Superior temporal gyrus (tissue), 1 donor: ENCODE measurements around the gene ARPC1B.
"Not testable (repeated sequence)": the region's sequence is repeated elsewhere in the genome, so short reads cannot be mapped to it uniquely, and the experiment has no call there.

Experiments
- DNase-seq: peaks from one replicate; pipeline ENCODE4 v3.0.0-alpha.2; 2016; ENCODE audit errors: extremely low spot score

The ARPC1B gene

DNA sequence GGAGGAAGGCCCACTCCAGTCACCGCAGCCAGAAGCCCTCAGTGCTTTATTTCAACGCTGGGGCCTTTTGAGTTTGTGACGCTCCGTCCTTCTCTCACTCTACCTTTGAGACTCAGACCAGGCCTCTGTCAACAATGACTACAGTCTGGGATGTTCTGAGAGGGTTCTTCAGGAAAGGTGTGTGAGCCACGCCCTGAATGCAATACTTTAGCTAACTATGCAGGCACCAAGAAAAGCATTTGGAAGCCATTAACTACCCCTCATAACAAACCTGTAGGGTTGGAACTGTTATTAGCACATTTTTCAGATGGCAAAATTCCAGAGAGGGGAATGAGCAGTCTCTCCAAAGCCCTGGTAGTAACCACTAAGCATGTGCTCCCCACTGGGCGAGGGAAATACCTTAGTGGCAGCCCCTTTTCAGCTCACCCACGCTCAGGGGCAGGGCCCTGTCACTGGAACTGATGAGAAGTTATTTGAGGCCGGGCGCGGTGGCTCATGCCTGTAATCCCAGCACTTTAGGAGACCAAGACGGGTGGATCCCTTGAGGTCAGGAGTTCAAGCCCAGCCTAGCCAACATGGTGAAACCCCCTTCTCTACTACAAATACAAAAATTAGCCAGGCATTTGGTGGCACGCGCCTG lies 5.7 kb upstream of the ARPC1B start:
- no peak for DNase-seq

DNA sequence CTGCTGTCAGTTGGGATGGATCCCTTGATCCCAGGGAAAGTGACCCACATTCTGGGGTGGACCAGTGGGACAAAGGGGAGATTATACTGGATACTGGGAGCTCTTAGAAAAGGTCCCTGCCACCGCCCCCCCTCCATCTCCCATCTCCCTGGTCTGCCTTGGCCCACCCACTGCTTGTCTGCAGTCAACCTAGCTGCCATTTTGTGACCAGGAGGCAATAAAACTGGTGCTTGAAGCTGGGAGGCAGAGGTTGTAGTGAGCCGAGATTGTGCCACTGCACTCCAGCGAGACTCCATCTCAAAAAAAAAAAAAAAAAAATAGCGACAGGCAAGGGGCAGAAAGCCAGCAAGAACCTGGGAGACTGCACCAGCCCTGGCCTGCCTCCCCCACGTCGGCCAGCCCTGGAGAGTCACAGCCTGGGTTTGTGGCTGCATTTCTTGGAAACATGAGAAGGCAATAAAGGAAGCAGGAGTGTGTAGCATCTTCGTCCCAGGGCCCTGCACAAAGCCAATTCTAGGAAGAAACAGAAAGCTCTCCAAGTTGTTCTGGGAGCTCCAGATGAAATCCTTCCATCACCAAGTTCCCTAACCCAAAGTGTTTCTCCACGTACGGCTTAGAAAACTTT lies 4.7 kb upstream of the ARPC1B start:
- DNase-seq: no peak

DNA sequence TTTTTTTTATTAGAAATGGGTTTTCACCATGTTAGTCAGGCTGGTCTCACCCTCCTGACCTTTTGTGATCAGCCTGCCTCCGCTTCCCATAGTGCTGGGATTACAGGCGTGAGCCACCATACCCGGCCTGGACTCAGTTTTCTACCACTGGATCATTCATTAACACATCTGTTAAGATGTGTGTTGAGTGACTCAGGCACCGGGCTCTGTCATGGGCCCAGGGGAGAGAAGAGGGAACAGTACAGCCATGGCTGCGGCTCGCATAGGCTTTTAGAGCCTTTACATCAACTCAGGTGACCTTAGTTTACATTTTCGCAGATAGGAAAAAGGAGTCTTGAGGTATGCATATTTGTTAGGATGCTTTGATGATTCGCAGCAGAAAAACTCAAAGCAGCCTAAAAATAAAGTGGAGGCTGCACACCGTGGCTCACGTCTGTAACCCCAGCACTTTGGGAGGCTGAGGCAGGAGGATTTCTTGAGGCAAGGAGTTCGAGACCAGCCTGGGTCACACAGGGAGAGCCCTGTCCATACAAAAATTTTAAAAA lies 3.1 kb upstream of the ARPC1B start:
- no peak for DNase-seq

DNA sequence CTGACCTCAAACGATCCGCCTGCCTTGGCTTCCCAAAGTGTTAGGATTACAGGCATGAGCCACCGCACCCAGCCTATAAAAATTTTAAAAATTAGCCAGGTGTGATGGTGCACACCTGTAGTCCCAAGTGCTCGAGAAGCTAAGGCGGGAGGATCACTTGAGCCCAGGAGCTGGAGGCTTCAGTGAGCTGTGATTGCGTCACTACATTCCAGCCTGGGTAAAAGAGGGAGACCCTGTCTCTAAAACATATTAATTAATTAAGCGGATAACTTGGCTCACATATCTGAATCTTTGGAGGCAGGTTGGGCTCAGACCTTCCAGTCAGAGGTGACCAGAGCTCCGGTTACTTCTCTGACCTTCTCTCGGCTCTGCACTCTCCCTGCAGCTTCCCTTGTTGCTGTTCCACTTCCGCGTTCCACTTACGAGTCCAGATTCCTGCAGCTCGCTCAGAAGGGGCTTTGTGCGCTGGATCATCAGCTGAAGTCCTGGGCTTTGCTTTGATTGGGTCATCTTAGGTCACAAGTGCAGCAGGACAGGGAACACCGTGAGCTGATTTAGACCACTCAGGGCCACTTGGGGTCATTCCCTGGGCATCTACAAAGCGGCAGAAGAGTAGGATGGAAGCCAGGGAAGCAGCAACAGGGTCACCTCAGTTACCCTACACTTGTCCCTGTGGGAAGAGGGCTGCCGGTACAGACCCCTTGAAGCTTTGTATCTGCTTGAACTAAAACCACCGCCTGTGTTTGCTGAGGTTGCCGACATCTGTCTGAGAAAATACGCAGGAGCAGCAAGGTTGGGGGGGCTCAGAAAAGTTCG lies 2.0 kb upstream of the ARPC1B start:
- DNase-seq: no peak

DNA sequence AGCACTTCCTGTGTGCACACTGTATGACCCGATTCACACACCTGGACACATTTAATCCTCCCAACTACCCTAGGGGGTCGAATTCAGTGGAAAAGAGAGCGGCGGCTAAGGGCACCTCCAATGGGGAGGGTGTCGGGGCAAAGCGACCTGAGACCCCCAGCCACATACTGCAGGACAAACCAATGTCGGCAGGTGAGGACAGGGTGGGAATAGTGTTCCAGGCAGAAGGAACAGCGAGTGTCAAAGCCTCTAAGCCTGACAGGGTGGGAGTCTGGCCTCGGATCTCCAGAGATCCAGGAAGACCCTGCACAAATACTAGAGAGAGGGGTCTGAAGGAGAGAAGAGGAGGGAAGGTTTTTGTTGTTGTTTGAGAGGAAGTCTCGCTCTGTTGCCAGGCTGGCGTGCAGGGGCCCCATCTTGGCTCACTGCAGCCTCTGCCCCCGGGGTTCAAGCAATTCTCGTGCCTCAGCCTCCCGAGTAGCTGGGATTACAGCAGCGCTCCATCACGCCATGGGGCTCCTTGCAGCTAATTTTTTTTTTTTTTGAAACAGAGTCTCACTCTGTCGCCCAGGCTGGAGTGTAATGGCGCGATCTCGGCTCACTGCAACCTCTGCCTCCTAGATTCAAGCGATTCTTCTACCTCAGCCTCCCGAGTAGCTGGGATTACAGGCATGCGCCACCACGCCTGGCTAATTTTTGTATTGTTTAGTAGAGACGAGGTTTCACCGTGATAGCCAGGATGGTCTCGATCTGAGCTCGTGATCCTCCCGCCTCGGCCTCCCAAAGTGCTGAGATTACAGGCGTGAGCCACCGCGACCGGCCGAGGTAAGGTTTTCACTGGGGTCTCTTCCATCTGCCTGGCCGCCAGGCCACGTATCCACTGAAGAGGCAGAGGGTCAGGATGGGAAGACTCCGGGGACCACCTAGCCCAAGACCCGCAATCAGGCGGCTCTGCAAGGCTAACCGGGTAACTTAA lies 1.2 kb upstream of the ARPC1B start:
- DNase-seq: no peak

DNA sequence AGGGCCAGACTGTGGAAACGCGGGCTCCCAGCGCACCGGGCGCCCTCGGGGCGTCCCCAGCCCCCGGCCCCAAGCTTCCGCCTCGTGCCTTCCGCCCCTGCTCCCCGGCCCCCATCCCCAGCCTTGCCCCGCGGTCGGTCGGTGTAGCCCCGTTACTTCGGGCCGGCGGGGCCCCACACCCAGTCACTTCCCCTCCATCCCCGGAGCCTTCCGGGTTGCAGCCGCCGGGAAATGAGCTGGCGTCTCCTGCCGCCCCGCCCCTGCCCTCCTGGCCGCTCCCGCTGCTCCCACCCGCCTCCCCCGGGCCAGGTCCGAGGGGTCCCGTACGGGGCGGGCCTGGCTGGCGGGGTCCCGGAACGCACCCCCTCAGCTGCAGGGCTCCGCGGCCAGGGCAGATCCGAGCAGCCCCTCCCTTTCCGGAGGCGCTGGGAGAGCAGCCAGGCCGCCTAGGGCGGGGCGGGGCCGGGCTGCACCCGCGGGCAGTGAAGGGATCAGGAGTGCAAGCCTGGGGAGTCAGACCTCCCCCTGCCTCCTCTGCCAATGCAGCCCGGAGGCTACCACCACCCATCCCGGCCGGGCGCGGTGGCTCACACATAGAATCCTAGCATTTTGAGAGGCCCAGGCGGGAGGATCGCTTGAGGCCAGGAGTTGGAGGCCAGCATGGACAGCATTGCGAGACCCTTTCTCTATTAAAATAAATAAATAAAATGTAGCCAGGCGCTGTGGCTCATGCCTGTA lies 709 bp downstream of the ARPC1B start:
- DNase-seq: no peak

DNA sequence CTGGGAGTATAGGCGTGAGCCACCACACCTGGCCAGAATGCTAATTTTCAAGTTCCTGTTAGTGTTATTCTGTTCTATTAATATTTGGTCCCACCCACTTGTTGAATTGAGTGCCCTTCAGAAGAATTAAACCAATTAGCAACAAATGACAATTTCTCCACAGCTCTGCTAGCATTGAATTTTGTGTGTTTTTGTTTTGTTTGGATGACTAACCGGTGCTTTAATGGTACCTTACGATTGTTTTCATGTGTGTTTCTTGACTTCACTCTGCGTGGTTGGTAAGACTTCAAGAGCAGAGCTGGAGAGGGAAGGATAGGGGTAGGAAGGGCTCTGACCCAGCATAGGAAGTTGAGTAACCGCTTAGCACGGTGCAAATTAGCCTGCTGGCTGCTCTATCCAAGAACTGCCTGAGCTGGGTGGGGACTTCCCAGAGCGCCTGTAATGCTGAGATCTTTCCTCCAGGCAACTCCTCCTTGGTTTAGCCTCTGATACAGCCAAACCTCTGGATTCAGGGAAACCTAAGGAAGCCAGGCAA lies 4.6 kb downstream of the ARPC1B start:
- DNase-seq: no peak

DNA sequence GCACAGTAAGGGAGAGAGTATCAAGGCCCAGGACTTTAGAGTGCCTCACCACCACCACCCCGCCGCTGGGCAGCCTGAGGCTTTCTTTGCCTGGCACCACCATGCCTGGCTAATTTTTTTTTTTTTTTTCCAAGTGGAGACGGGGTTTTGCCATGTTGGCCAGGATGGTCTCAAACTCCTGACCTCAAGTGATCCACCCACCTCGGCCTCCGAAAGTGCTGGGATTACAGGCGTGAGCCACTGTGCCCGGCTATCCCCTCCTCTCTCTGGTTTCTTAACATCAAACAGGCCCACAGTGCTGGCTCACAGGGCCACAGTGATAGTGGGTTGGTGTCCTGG lies 5.1 kb downstream of the ARPC1B start:
- DNase-seq: not testable (repeated sequence)

DNA sequence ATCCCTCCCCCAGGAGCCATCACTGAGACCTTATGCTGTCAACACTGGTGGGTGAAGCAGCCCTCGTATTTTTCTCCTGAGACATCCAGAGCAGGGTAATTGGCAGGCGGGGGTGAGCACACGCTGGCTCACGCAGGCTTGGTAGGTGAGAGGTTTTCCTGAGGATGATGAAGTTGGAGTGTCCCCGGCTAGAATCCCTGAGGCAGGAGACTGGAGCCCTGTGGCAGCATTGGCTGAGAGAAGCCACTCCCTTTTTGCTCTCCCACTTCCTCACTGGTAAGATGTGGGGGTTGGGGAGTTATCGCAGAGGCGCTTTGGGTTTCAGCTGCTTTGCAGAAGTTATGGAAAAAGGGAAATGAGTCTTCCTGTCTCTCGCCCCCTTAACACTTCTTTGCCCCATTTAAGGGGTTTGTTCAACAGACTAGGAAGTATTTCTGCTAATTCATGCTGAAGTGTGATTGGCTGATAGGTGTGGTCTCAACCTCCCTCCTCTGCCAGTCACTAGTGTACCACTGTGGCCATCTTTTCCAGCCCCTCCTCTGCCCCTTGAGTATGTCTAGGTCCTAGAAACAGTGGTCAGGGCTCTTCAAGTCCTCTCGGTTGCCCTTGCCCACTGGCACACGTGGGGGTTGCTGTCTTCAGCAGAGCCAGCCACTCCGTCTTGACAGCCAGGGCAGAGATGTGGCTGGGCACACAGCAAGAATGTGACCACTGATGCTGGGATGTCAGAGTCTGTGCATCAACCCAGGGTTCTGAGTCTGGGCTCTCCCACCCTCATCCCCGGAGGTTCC lies 5.7 kb downstream of the ARPC1B start:
- DNase-seq: peak; percentile 61

DNA sequence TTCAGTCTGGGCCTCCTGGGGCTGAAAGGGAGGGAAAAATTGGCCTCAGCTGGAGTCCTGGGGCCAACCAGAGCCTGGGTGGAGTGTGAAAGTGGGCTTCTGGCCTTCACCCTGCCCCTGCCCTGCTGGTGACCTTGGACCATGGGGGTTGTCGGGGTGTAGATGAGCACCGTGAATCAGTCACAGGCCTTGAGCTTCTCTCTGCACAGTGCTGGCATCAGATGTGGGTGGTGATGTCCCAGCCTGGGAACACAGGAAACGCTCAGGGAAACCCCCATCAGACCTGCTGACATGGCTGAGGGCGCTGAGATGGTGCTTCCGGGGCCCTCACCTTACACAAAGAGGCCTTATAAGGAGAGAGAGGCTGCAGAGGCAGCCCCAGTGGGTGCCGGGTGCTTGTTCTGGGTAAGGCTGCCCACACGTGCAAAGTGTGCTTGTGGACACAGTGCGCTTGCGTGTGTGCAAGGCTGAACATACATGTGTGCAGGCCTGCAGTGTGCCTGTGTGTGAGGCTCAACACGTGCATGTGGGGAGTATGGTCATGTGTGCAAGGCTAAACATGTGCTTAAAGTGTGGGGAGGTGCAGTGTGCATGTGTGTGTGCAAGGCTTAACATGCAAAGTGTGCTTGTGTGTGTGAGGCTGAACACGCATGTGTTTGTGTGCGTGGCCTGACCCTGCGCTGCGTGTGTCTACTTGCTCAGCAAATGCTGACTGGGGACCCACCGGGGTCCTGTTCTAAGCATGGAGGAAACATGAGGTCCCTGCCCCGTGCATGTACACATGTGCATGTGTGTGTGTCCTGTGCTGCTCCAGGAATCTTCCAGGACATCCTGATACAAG lies 6.5 kb downstream of the ARPC1B start:
- no peak for DNase-seq

DNA sequence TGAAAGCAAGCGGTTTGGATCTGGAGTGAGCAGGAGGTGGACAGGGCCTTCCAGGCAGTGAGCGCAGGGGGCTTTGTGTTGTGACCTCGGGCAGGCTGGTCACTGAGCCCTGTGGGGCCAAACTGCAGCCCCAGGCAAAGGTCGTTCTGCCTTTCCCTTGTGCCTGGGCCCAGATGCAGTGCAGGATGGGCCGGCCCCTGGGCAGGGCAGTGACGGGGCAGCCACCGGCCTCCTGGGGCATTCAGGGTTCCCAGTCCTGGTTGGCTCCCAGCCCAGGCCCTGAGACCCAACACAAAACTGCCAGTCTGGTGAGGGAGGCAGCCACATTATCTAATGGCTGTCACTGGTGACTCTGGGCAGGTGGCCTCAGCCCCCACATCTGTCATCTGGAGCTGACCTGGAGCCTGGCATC lies 7.1 kb downstream of the ARPC1B start:
- no peak for DNase-seq

DNA sequence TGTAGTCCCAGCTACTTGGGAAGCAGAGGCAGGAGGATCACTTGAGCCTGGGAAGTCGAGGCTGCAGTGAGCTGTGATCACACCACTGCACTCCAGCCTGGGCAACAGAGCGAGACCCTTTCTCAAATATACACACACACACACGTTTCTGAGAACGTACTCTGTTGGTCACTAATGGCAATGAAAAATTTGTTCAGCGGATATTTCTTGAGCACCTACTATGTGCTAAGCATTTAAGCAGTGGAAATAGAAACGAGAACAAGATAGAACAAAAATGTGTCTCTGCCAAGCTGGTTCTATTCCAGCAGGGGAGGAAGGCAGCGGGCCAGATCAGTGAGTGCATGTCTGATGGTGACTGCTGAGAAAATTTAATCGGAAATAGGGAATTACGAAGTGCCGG lies 8.7 kb downstream of the ARPC1B start:
- DNase-seq: no peak

DNA sequence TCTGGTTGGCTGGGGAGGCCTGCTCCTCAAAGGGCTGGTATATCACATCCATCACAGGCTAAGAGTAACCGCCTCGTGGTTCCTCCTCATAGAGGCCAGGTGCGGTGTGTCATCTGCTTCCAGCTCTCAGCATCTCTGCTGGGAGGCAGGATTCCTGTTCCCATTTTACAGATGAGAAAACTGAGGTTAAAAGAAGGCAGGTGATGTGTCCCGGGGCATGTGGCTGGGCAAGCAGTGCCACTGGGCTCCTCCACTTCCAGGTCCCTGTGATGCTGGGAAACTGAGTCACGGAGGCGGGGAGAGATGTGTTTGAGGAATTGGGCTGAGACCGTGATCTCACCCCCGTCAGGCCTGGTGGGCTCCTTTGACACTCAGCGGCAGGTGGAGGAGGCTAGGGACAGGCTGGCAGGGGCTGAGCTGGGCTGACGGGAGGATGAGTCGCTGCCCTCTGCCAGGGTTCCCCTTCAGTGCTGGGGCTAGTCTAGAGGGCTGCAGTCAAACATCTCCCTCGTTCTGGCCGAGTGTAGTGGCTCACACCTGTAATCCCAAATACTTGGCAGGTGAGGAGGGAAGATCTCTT lies 9.4 kb downstream of the ARPC1B start:
- DNase-seq: no peak

DNA sequence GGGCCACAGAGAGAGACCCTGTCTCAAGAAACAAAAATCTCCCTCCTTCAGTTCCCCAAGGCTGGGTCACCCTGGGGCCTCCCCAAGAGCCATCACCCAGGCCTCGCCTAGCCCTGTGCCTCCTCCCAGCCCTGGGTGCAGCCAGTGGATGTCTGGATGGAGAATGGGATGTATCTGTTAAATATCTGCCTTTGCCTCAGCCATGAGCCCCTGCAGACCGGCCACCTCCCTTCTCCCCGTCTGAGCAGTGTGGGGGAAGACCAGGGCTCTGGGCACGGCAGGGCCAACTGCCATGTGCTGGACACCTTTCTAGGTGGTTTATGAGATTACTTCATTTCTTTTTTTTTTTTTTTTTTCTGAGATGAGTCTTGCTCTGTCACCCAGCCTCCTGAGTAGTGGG lies 10.0 kb downstream of the ARPC1B start:
- no peak for DNase-seq

DNA sequence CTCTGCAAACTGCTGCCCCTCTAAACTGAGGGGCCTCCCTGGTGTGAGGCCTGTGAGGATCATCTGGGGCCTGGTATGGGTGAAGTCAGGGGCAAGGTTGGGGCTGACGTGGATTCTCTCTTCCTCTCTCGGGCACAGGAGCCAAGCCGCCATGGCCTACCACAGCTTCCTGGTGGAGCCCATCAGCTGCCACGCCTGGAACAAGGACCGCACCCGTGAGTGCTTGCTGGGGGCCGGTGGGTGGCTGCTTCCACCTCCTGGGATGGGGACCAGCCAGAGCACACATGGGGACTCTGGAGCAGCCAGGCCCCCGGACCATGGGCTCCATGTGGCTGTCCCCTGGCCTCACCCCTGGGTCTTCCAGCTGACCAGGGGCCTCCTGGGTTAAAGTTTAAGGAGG lies 11.0 kb downstream of the ARPC1B start:
- DNase-seq: no peak

DNA sequence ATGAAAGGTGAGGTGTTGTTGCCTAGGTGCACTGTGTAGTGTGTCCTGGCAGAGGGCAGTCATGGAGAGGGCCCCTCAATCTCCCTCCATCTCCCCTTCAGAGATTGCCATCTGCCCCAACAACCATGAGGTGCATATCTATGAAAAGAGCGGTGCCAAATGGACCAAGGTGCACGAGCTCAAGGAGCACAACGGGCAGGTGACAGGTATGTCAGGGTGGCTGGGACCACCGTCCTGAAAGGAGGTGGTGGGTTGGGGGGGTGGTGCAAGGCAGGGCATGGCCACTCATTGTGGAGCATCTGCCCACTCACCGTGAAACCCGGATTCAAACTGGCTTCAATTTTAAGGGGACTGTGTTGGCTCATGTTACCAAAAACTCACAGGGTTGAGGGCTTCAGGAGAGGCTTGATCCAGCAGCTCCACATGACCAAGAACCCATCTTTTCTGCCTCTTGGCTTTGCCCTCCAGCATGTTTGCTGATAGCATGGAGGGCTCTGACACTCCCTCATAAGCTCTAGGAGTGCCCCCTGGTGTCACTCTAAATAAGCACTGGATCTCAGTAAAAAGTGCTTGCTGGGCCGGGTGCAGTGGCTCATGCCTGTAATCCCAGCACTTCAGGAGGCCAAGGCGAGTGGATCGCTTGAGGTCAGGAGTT lies 12.2 kb downstream of the ARPC1B start:
- no peak for DNase-seq

DNA sequence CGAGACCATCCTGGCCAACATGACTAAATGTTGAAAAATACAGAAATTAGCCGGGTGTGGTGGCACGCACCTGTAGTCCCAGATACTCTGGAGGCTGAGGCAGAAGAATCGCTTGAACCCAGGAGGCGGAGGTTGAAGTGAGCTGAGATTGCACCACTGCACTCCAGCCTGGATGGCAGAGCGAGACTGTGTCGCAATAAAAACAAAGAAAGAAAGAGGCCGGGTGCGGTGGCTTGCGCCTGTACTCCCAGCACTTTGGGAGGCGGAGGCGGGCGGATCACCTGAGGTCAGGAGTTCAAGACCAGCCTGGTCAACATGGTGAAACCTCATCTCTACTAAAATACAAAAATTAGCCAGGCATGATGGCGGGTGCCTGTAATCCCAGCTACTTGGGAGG lies 12.7 kb downstream of the ARPC1B start:
- DNase-seq: not testable (repeated sequence)

DNA sequence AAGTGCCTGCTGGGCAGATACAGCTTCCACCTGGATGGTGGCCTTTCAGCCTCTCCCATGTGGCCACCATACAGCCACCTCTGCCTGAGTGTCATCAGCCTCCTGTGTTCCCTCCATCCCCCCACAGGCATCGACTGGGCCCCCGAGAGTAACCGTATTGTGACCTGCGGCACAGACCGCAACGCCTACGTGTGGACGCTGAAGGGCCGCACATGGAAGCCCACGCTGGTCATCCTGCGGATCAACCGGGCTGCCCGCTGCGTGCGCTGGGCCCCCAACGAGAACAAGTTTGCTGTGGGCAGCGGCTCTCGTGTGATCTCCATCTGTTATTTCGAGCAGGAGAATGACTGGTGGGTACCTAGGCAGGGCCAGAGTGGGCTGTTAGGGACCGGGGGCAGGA lies 13.4 kb downstream of the ARPC1B start:
- no peak for DNase-seq
